Nephron (organoid): Measurements from ENCODE around the gene RAB20.

Experiments used
- H3K27ac Mint-ChIP-seq, 3 experiments: 2 replicates each; pipeline ENCODE4 v1.8.0; 2020; ENCODE audit warnings: mixed read lengths in 3 of 3, mild to moderate bottlenecking in 2 of 3, moderate library complexity in 1 of 3
- H3K27me3 Mint-ChIP-seq: 2 replicates; pipeline ENCODE4 v1.8.0; 2021; ENCODE audit warnings: low read depth, mild to moderate bottlenecking, moderate library complexity, mixed read lengths
- H3K36me3 Mint-ChIP-seq: 2 replicates; pipeline ENCODE4 v1.8.0; 2020; ENCODE audit warnings: low read depth, mixed read lengths
- H3K4me1 Mint-ChIP-seq: 2 replicates; pipeline ENCODE4 v1.8.0; 2020; ENCODE audit warnings: mixed read lengths
- H3K4me3 Mint-ChIP-seq, 3 experiments: 2 replicates each; pipeline ENCODE4 v1.8.0; 2020; ENCODE audit warnings: mild to moderate bottlenecking in 3 of 3, mixed read lengths in 3 of 3, moderate library complexity in 2 of 3
- H3K9me3 Mint-ChIP-seq: 2 replicates; pipeline ENCODE4 v1.8.0; 2020; ENCODE audit warnings: mixed read lengths
- CTCF ChIP-seq, 3 experiments: fragments of 200-600 bp; sonication (generic); IDR thresholded peaks; one replicate each; pipeline ENCODE4 v1.5.0; 2021; ENCODE audit warnings: antibody characterized with exemption in 3 of 3; ENCODE audit not compliant: unreplicated experiment in 3 of 3

RAB20 gene

GRCh38 chr13:110475550-110476219, 85.8 kb downstream of the RAB20 start:
- Mint-ChIP-seq H3K4me1 (peaks cover 5% of the 10 kb centered on the region), H3K36me3 (peaks cover 68% of the 10 kb centered on the region), H3K27me3 (no peaks in the 10 kb centered on the region), H3K27ac (no peak overlapping the region), H3K4me3 (no peak overlapping the region), H3K9me3 (no peaks in the 10 kb centered on the region)
- TF ChIP-seq CTCF (IDR thresholded peaks at IDR 0.05; ENCODE audit: unreplicated experiment in 3 of 3), result no peak

- H3K4me1 Mint-ChIP-seq, result peaks cover 5% of the 10 kb centered on the region
- no peak for TF ChIP-seq CTCF (IDR thresholded peaks at IDR 0.05; ENCODE audit: unreplicated experiment in 3 of 3)
- H3K27me3 Mint-ChIP-seq, result no peaks in the 10 kb centered on the region
- H3K36me3 Mint-ChIP-seq, result peaks cover 74% of the 10 kb centered on the region
- no peak overlapping the region for H3K4me3 Mint-ChIP-seq
- H3K27ac Mint-ChIP-seq, result no peak overlapping the region
- no peaks in the 10 kb centered on the region for H3K9me3 Mint-ChIP-seq
Observed at GRCh38 chr13:110475117-110475516, 86.4 kb downstream of the RAB20 start.

- H3K4me1 Mint-ChIP-seq, result peaks cover 5% of the 10 kb centered on the region
- no peaks in the 10 kb centered on the region for H3K27me3 Mint-ChIP-seq
- no peak for TF ChIP-seq CTCF (IDR thresholded peaks at IDR 0.05; ENCODE audit: unreplicated experiment in 3 of 3)
- H3K9me3 Mint-ChIP-seq, result no peaks in the 10 kb centered on the region
- H3K36me3 Mint-ChIP-seq, result peaks cover 75% of the 10 kb centered on the region
- H3K4me3 Mint-ChIP-seq, result no peak overlapping the region
- H3K27ac Mint-ChIP-seq, result no peak overlapping the region
Observed at GRCh38 chr13:110474713-110475112, 86.8 kb downstream of the RAB20 start.
